Tibial artery (tissue), 4 donors: ENCODE results near the gene PLD5.

Experiments used
- DNase-seq, 2 donors: peaks; one replicate each; pipeline ENCODE4 v3.0.0-alpha.2; 2019
- H3K27ac ChIP-seq, 2 donors: fragments of 200-600 bp; sonication (generic) in 1 of 2; 1 replicate in 1 of 2; 2 replicates in 1 of 2; pipeline ENCODE4 v1.5.1; 2018 to 2019; ENCODE audit warnings: mild to moderate bottlenecking in 1 of 2
- H3K27me3 ChIP-seq, 2 donors: fragments of 200-600 bp; sonication (generic) in 1 of 2; one replicate each; pipeline versions ENCODE4 v1.5.1 to v1.6.0; 2016 to 2019
- H3K36me3 ChIP-seq, 3 donors: fragments of 200-600 bp; sonication (generic) in 2 of 3; one replicate each; pipeline ENCODE4 v1.5.1; 2016 to 2019; ENCODE audit warnings: mild to moderate bottlenecking in 2 of 3
- H3K4me1 ChIP-seq, 4 donors: fragments of 200-600 bp; sonication (generic) in 2 of 4; 1 replicate in 3 of 4; 2 replicates in 1 of 4; pipeline ENCODE4 v1.5.1; 2016 to 2019
- H3K4me3 ChIP-seq, 2 donors: fragments of 200-600 bp; sonication (generic) in 1 of 2; 1 replicate in 1 of 2; 2 replicates in 1 of 2; pipeline ENCODE4 v1.5.1; 2018 to 2019; ENCODE audit warnings: mild to moderate bottlenecking in 2 of 2
- H3K9me3 ChIP-seq, 3 donors: fragments of 200-600 bp; sonication (generic) in 1 of 3; one replicate each; pipeline ENCODE4 v1.5.1; 2016 to 2019
- intact Hi-C: fragments of 100-400 bp; cut with DNase I; formaldehyde crosslinking; loops from one replicate; pipeline ENCODE4 v1.15.0; 2023; ENCODE audit warnings: low total_unique reads
- TF ChIP-seq, protein P1 (sequence below), 2 experiments: fragments of 200-600 bp in 1 of 2; fragments of 450-650 bp in 1 of 2; IDR thresholded peaks; one replicate each; pipeline ENCODE4 v1.5.1; 2017 to 2019; ENCODE audit warnings: antibody characterized with exemption in 2 of 2, mild to moderate bottlenecking in 1 of 2, moderate library complexity in 1 of 2

The PLD5 gene

GRCh38 chr1:242139986-242140385 is 384.5 kb downstream of the PLD5 start:
- no peaks in the 10 kb centered on the region for H3K27me3 ChIP-seq
- no peaks in the 10 kb centered on the region for H3K9me3 ChIP-seq
- H3K4me3 ChIP-seq: no peak overlapping the region
- intact Hi-C loops: no loop called here
- H3K4me1 ChIP-seq: no peaks in the 10 kb centered on the region
- no peaks in the 10 kb centered on the region for H3K36me3 ChIP-seq
- DNase-seq: no peak
- TF ChIP-seq, protein P1, sequence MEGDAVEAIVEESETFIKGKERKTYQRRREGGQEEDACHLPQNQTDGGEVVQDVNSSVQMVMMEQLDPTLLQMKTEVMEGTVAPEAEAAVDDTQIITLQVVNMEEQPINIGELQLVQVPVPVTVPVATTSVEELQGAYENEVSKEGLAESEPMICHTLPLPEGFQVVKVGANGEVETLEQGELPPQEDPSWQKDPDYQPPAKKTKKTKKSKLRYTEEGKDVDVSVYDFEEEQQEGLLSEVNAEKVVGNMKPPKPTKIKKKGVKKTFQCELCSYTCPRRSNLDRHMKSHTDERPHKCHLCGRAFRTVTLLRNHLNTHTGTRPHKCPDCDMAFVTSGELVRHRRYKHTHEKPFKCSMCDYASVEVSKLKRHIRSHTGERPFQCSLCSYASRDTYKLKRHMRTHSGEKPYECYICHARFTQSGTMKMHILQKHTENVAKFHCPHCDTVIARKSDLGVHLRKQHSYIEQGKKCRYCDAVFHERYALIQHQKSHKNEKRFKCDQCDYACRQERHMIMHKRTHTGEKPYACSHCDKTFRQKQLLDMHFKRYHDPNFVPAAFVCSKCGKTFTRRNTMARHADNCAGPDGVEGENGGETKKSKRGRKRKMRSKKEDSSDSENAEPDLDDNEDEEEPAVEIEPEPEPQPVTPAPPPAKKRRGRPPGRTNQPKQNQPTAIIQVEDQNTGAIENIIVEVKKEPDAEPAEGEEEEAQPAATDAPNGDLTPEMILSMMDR (IDR thresholded peaks at IDR 0.05): no peak
- no peak overlapping the region for H3K27ac ChIP-seq

DNA sequence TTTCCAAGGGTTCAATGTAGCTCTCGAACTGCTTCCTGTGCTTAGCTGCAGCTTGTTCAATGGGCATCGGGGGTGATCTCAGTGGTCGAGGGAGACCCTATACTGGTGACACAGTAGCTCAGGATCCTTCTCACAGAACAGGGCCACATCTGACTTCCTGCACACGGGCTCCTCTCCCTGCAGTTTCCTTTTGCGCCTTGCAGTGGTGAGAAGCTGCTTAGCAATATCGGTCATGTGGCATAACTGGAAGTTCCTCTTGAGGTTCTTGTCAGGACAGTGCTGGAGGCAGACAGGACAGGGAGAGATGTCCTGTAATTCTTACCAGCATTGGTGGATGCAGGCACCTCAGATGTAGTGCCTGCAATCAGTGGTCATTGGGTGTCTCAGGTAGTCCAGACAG is 385.1 kb downstream of the PLD5 start:
- intact Hi-C loops: no loop called here
- H3K4me1 ChIP-seq: no peaks in the 10 kb centered on the region
- H3K9me3 ChIP-seq: no peaks in the 10 kb centered on the region
- DNase-seq: no peak
- no peaks in the 10 kb centered on the region for H3K27me3 ChIP-seq
- H3K36me3 ChIP-seq: no peaks in the 10 kb centered on the region
- H3K4me3 ChIP-seq: no peak overlapping the region
- H3K27ac ChIP-seq: no peak overlapping the region
- TF ChIP-seq, protein P1 (IDR thresholded peaks at IDR 0.05): no peak

DNA sequence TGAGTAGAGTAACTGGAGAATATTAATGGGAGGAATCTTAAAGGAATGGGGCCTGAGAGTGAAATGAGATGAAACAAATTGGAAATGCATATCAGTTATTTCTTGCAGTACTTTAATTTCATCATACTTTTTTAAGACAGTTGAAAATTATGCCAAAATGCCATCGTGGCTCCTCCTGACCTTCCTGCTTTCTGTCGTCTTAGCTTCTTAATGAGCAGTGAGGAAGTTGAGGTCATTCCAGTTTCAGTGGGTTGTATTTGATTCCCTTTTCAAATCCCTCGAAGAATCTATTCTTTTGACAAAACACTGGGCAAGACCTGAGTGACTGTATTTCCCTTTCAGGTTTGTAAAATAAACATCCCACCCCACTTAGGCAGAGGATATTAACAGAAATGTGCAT is 390.7 kb downstream of the PLD5 start:
- Histone ChIP-seq H3K27me3 (no peaks in the 10 kb centered on the region), H3K9me3 (peaks cover 0 to 6% (median 0%) of the 10 kb centered on the region in 3 donors), H3K4me1 (no peaks in the 10 kb centered on the region), H3K27ac (no peak overlapping the region), H3K36me3 (no peaks in the 10 kb centered on the region), H3K4me3 (no peak overlapping the region)
- TF ChIP-seq, protein P1 (IDR thresholded peaks at IDR 0.05): no peak
- intact Hi-C loops: no loop called here
- no peak for DNase-seq

DNA sequence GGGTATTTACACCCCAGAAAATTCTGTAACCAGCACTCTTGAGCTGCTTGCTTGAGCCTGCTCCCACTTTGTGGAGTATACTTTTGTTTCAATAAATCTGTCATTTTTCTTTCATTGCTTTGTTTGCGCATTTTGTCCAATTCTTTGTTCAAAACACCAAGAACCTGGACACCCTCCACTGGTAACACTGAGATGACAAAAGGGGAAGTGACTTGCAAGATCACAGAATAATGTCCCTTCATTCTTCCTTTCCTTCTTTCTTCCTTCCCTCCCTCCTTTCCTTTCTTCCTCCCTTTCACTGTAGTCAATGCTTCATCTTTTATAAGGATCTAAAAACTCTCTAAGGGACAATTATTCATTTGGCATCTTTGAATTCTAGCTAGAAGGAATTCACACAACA is 391.1 kb downstream of the PLD5 start:
- no peak overlapping the region for H3K27ac ChIP-seq
- peaks cover 0 to 6% (median 0%) of the 10 kb centered on the region in 3 donors for H3K9me3 ChIP-seq
- no peaks in the 10 kb centered on the region for H3K27me3 ChIP-seq
- H3K4me3 ChIP-seq: no peak overlapping the region
- intact Hi-C loops: no loop called here
- no peak for DNase-seq
- no peaks in the 10 kb centered on the region for H3K4me1 ChIP-seq
- H3K36me3 ChIP-seq: no peaks in the 10 kb centered on the region
- TF ChIP-seq, protein P1 (IDR thresholded peaks at IDR 0.05): no peak

GRCh38 chr1:242132121-242132817 is 392.2 kb downstream of the PLD5 start:
- TF ChIP-seq, protein P1 (IDR thresholded peaks at IDR 0.05): no peak
- H3K4me3 ChIP-seq: no peak overlapping the region
- H3K9me3 ChIP-seq: peaks cover 0 to 6% (median 0%) of the 10 kb centered on the region in 3 donors
- H3K27me3 ChIP-seq: no peaks in the 10 kb centered on the region
- intact Hi-C loops: no loop called here
- H3K4me1 ChIP-seq: no peaks in the 10 kb centered on the region
- H3K27ac ChIP-seq: no peak overlapping the region
- no peak for DNase-seq
- H3K36me3 ChIP-seq: no peaks in the 10 kb centered on the region
